Right lobe of liver (tissue), 4 donors: ENCODE data around the gene RNF157.

Experiments
- POLR2A ChIP-seq: fragments of 450-650 bp; IDR thresholded peaks from one replicate; pipeline ENCODE4 v1.6.1; 2017; ENCODE audit warnings: antibody characterized with exemption, mild to moderate bottlenecking
- TF ChIP-seq, protein P1 (sequence below), 4 donors: fragments of 200-600 bp in 3 of 4; fragments of 450-650 bp in 1 of 4; IDR thresholded peaks; one replicate each; pipeline versions ENCODE4 v1.5.1 to v1.8.0; 2016 to 2022; ENCODE audit warnings: antibody characterized with exemption in 4 of 4, mild to moderate bottlenecking in 2 of 4
- donor health status: DM: no; HTN: no; CAD: no.
- donor health status: DM: no; HTN: no; CAD: no.
- donor health status: DM: no; HTN: yes; CAD: no.

DNA sequence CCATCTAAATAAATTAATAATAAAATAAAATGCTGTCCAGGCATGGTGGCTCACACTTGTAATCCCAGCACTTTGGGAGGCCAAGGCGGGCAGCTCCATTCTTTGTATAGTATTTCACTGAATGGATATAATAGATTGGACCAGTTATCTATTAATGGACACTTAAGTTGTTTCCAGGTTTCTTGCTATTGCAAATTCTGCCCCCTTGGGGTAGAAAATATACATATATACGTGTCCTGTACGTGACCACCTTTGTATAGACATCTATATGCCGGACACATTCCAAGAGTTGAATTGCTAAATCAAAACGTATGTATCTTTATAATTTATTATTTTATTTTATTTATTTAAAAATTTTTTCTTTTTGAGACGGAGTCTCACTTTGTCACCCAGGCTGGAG is 132.8 kb downstream of the RNF157 start:
- no peak for TF ChIP-seq POLR2A
- TF ChIP-seq, protein P1, sequence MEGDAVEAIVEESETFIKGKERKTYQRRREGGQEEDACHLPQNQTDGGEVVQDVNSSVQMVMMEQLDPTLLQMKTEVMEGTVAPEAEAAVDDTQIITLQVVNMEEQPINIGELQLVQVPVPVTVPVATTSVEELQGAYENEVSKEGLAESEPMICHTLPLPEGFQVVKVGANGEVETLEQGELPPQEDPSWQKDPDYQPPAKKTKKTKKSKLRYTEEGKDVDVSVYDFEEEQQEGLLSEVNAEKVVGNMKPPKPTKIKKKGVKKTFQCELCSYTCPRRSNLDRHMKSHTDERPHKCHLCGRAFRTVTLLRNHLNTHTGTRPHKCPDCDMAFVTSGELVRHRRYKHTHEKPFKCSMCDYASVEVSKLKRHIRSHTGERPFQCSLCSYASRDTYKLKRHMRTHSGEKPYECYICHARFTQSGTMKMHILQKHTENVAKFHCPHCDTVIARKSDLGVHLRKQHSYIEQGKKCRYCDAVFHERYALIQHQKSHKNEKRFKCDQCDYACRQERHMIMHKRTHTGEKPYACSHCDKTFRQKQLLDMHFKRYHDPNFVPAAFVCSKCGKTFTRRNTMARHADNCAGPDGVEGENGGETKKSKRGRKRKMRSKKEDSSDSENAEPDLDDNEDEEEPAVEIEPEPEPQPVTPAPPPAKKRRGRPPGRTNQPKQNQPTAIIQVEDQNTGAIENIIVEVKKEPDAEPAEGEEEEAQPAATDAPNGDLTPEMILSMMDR (IDR thresholded peaks at IDR 0.05): peak in 1 of 4 donors; percentile 9
